Activated T-helper 17 cell treated with anti-CD3 and anti-CD28 coated beads, Interleukin-2, amount 50 U/mL, for 72 hours (primary cell): Measurements from ENCODE around the gene CDH16. TPM values are rescaled to one million over a fixed set of nuclear protein-coding genes. Genes with fewer than 3 reads are reported as not detected.

Experiments used
- ATAC-seq: fragments of 150-1000 bp; cut with Tn5 transposase; replicated peaks from 2 replicates; pipeline ENCODE4 v1.10.0; 2021; ENCODE audit warnings: mild to moderate bottlenecking, moderate library complexity
- H3K27ac Mint-ChIP-seq: one replicate; pipeline ENCODE4 v1.8.0; 2022; ENCODE audit warnings: mixed read lengths
- H3K27me3 Mint-ChIP-seq: one replicate; pipeline ENCODE4 v1.8.0; 2022; ENCODE audit warnings: mixed read lengths
- H3K36me3 Mint-ChIP-seq: one replicate; pipeline ENCODE4 v1.8.0; 2022; ENCODE audit warnings: low read depth, mild to moderate bottlenecking, mixed read lengths
- H3K4me1 Mint-ChIP-seq: one replicate; pipeline ENCODE4 v1.8.0; 2022; ENCODE audit warnings: mixed read lengths
- H3K4me3 Mint-ChIP-seq: one replicate; pipeline ENCODE4 v1.8.0; 2022; ENCODE audit warnings: mild to moderate bottlenecking, mixed read lengths
- H3K9me3 Mint-ChIP-seq: one replicate; pipeline ENCODE4 v1.8.0; 2022; ENCODE audit warnings: mixed read lengths
- total RNA-seq, 2 donors: library from RNA; stranded (reverse); gene quantifications; one replicate each; pipeline ENCODE4 v1.2.3, GENCODE V29; 2022

CDH16 gene
- total RNA-seq, 2 donors from 2014 or later = not detected

DNA sequence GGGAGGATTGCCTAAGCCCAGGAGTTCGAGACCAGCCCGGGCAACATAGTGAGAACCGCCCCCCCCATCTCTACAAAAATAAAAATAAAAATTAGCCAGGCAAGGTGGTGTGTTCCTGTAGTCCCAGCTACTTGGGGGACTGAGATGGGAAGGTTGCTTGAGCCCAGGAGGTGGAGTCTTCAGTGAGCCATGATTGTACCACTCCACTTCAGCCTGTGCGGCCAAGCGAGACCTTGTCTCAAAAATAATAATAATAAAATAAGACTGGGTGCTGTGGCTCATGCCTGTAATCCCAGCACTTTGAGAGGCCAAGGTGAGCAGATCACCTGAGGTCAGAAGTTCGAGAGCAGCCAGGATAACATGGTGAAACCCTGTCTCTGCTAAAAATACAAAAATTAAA lies 26.9 kb downstream of the CDH16 start:
- Mint-ChIP-seq H3K27ac (no peak overlapping the region), H3K4me3 (no peak overlapping the region), H3K4me1 (peaks cover 15% of the 10 kb centered on the region), H3K9me3 (no peaks in the 10 kb centered on the region), H3K27me3 (no peaks in the 10 kb centered on the region), H3K36me3 (peaks cover 56% of the 10 kb centered on the region)
- ATAC-seq = no peak

DNA sequence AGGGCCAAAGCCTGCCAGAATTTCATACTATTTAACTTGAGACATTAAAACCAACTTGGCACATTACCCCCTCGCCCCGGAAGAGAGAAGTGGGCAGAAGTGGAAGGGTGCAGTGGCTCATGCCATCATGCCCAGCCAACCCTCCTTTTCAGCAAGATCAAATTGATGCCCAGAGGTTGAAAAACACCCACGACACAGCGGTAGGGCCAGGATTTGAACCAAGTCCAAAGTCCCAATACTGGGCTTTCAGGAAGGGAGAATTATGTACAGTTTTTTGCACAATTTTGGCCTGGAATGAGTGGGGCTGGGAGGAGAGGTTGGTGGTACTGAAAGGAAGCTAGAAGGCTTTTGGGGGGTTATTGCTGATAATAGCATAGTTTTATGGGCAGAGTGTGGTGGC lies 27.3 kb downstream of the CDH16 start:
- Mint-ChIP-seq H3K4me1 (peaks cover 15% of the 10 kb centered on the region), H3K27ac (peak overlapping the region; percentile 43)
- no peak for ATAC-seq

DNA sequence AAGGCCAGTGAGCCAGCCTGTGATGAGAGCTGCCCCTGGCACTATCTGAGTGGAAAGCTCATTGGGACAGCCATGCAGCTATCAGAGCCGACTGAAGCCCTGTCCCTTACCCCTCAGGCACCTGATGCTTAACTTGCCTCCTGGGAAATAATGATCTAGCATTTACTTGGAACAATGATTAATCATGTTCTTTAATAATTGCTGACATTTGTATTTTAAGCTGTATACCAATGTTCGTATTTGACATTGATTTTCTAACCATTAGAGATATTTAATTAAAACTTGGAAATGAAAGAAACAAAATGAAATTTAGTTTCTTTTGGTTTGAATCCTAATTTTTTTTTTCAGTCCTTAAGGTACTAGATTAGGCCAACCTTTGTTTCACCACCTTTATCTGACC lies 27.9 kb downstream of the CDH16 start:
- H3K4me1 Mint-ChIP-seq = peaks cover 17% of the 10 kb centered on the region
- no peak for ATAC-seq
- H3K36me3 Mint-ChIP-seq = peaks cover 66% of the 10 kb centered on the region
- H3K27ac Mint-ChIP-seq = peak overlapping the region; percentile 43
- no peaks in the 10 kb centered on the region for H3K27me3 Mint-ChIP-seq
- no peak overlapping the region for H3K4me3 Mint-ChIP-seq
- no peaks in the 10 kb centered on the region for H3K9me3 Mint-ChIP-seq

More for the DNA sequence above, 27.3 kb downstream of the CDH16 start:
- Mint-ChIP-seq H3K9me3 (no peaks in the 10 kb centered on the region), H3K4me3 (no peak overlapping the region), H3K27me3 (no peaks in the 10 kb centered on the region), H3K36me3 (peaks cover 61% of the 10 kb centered on the region)

DNA sequence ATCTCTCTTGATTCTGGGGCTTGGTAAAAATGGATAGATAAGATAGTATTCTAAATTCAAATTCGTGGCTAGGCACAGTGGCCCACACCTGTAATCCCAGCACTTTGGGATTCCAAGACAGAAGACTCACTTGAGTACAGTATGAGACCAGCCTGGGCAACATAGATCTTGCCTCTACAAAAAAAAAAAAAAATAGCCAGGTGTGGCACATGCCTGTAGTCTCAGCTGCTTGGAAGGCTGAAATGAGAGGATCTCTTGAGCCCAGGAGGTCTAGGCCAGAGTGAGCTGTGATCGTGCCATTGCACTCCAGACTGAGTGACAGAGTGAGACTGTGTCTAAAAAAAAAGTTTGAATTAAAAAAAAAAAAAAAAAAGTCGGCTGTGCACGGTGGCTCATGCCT lies 29.1 kb downstream of the CDH16 start:
- no peaks in the 10 kb centered on the region for H3K9me3 Mint-ChIP-seq
- ATAC-seq = no peak
- peaks cover 26% of the 10 kb centered on the region for H3K4me1 Mint-ChIP-seq
- H3K4me3 Mint-ChIP-seq = no peak overlapping the region
- H3K27me3 Mint-ChIP-seq = no peaks in the 10 kb centered on the region
- peaks cover 78% of the 10 kb centered on the region for H3K36me3 Mint-ChIP-seq
- no peak overlapping the region for H3K27ac Mint-ChIP-seq

DNA sequence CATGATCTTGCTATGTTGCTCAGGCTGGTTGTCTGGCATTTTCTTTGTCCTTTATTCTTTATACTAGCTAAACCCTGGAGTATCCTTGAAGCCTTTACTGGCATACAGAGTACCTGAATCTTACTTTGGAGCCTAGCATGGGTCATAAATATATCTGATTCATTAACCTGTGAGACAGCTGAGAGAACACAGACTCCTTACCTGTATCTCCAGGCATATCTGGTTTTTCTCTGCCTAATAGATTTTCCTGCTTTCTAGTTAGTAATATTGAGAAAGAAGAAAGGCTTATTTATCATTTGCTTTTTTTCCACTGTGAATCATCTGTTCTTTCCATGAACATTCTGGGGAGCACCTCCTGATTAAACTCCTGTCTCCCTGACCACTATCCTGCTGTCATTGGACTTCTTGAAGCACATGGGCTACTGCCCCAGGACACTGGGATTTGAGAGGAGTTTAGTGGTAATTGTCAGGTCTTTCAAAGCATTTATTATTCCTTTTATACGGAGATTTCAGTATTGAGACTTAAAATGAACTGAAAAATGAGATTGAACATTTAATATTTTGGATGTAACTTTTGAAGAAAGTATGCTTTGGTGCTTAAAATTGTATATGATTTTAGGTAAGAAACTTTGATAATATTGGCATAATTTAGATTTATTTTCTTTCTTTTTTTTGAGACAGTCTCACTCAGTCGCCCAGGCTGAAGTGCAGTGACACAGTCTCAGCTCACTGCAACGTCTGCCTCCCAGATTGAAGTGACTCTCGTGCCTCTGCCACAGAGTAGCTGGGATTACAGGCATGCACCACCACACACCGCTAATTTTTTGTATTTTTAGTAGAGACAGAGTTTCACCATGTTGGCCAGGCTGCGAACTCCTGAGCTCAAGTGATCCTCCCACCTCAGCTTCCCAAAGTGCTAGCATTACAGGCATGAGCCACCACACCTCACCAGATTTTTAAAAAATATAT lies 29.8 kb downstream of the CDH16 start:
- peaks cover 85% of the 10 kb centered on the region for H3K36me3 Mint-ChIP-seq
- H3K4me1 Mint-ChIP-seq = peaks cover 26% of the 10 kb centered on the region
- peak overlapping the region; percentile 51 for H3K4me3 Mint-ChIP-seq
- H3K27ac Mint-ChIP-seq = peak overlapping the region; percentile 82
- H3K9me3 Mint-ChIP-seq = no peaks in the 10 kb centered on the region
- peak; percentile 60 for ATAC-seq
- no peaks in the 10 kb centered on the region for H3K27me3 Mint-ChIP-seq

DNA sequence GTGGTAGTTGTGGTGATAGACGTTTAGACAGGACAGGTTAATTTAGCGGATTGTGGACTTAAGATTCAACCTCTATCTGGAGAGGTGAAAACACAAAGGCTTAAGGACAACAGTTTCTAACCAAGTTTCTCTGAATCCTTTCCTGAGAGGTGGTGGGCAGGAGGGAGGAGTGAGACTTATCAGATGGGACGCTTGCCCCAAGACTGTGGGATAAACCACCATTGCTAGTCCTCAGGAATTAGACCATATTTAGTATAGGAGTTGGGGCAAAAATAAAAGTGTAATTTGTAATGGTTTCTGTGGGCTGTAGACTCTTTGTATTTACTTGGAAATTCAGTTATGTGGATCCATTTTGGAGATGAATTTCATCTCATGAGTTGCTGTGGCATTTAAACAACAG lies 31.8 kb downstream of the CDH16 start:
- Mint-ChIP-seq H3K36me3 (peaks cover 93% of the 10 kb centered on the region), H3K4me1 (peaks cover 21% of the 10 kb centered on the region), H3K27me3 (no peaks in the 10 kb centered on the region), H3K27ac (no peak overlapping the region), H3K9me3 (no peaks in the 10 kb centered on the region), H3K4me3 (peak overlapping the region; percentile 39)
- no peak for ATAC-seq

DNA sequence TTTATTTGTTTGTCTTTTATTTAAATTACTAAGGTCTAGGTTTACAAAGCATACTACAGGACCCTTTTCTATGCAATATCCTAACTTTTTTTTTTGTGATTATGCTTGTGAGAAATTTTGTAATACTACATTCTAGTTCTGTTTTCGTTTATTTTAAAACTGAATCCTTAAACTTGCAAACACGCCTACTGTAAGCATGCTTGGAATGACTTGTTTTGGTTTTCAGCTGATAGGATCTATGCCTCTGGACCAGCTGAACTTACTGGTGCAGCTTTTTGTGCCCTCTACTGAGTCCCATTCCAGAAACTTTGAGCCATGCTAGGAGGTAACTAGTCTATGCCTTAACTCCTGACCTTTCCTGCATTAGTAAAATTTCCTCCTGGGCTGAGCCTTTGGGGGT lies 32.4 kb downstream of the CDH16 start:
- no peak for ATAC-seq
- Mint-ChIP-seq H3K27me3 (no peaks in the 10 kb centered on the region), H3K36me3 (peaks cover 94% of the 10 kb centered on the region), H3K4me1 (peaks cover 21% of the 10 kb centered on the region), H3K9me3 (no peaks in the 10 kb centered on the region), H3K4me3 (peak overlapping the region; percentile 39), H3K27ac (no peak overlapping the region)

DNA sequence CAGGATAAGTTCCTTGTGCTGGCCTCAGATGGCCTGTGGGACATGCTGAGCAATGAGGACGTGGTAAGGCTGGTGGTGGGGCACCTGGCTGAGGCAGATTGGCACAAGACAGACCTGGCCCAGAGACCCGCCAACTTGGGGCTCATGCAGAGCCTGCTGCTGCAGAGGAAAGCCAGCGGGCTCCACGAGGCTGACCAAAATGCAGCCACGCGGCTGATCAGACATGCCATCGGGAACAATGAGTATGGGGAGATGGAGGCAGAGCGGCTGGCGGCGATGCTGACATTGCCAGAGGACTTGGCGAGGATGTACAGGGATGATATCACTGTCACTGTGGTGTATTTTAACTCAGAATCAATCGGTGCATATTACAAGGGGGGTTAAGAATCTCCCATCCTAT lies 33.2 kb downstream of the CDH16 start:
- Mint-ChIP-seq H3K27ac (no peak overlapping the region), H3K27me3 (no peaks in the 10 kb centered on the region), H3K9me3 (no peaks in the 10 kb centered on the region), H3K4me3 (peak overlapping the region; percentile 39), H3K4me1 (peaks cover 21% of the 10 kb centered on the region), H3K36me3 (peaks cover 88% of the 10 kb centered on the region)
- ATAC-seq = no peak

DNA sequence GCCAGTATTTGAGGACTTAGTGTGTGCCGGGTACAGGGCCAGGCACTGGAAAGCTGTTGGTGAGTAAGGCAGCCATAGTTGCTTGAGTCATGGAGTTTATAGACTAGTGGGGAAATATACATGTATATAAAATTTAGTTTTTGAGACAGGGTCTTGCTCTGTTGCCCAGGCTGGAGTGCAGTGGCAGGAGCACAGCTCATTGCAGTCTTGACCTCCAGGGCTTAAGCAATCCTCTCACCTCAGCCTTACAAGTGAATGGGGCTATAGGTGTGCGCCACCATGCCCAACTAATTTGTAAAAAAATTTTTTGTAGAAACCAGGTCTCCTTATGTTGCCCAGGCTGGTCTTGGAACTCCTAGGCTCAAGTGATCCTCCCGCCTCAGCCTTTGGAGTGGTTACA lies 36.0 kb downstream of the CDH16 start:
- H3K27me3 Mint-ChIP-seq = no peaks in the 10 kb centered on the region
- no peaks in the 10 kb centered on the region for H3K9me3 Mint-ChIP-seq
- H3K4me3 Mint-ChIP-seq = peak overlapping the region; percentile 87
- H3K36me3 Mint-ChIP-seq = peaks cover 79% of the 10 kb centered on the region
- peaks cover 28% of the 10 kb centered on the region for H3K4me1 Mint-ChIP-seq
- ATAC-seq = no peak
- no peak overlapping the region for H3K27ac Mint-ChIP-seq

DNA sequence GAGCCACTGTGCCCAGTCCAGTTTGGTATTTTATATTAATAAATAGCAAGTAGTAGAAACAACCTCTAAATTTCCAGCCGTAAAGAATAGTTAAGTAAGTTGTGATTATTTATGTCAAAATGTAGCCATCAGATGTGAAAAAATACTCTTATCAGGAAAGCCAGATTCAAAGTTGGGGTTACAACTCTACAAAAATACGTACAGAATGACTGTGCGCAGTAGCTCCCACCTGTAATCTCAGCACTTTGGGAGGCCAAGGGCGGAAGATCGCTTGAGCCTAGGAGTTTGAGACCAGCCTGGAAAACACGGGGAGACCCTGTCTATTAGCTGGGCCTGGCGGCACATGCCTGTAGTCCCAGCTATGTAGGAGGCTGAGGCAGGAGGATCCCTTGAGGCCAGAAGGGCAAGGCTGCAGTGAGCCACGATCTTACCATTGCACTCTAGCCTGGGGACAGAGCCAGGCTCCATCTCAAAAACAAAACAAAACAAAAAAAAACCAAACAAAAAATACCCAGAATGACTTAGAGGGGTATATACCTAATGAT lies 36.6 kb downstream of the CDH16 start:
- ATAC-seq = no peak
- peaks cover 29% of the 10 kb centered on the region for H3K4me1 Mint-ChIP-seq
- H3K27me3 Mint-ChIP-seq = no peaks in the 10 kb centered on the region
- H3K36me3 Mint-ChIP-seq = peaks cover 73% of the 10 kb centered on the region
- no peak overlapping the region for H3K27ac Mint-ChIP-seq
- H3K4me3 Mint-ChIP-seq = peak overlapping the region; percentile 87
- no peaks in the 10 kb centered on the region for H3K9me3 Mint-ChIP-seq

DNA sequence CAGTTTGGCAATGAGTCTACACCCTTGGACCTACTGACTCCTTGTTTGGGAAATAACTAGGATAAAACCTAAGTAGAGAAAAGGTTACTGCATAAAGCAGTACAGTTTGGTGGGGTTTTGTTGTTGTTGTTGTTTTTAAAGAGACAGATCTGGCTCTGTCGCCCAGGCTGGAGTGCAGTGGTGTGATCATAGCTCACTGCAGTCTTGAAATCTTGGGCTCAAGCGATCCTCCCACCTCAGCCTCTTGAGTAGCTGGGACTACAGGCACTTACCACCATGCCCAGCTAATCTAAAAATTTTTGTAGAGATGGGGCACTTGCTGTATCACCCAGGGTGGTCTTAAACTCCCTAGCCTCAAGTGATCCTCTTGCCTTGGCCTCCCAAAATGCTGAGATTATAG lies 37.1 kb downstream of the CDH16 start:
- no peak overlapping the region for H3K27ac Mint-ChIP-seq

DNA sequence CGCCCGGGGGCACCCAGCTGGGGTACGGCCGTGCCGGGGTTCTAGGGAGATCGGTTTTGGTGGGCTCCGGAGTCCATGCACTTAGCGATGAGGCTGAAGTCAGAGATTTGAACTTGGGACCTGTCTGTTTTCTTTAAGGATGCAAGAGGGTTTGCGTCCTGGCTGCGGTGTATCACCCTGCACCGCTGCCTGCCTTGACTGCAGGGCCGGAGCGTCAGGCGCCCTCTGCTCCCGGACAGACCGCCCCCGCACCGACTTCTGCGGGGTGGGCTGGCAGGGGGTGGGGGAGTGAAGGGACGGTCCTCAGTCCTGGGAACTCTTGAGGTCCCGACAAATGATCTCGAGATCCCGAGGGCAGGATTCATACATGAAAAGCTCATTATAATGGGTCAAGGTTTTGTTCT lies 37.7 kb downstream of the CDH16 start:
- Mint-ChIP-seq H3K27ac (no peak overlapping the region), H3K9me3 (peaks cover 4% of the 10 kb centered on the region), H3K4me3 (peak overlapping the region; percentile 87), H3K27me3 (no peaks in the 10 kb centered on the region), H3K4me1 (peaks cover 33% of the 10 kb centered on the region), H3K36me3 (peaks cover 63% of the 10 kb centered on the region)
- no peak for ATAC-seq

More for the DNA sequence above, 37.1 kb downstream of the CDH16 start:
- Mint-ChIP-seq H3K9me3 (no peaks in the 10 kb centered on the region), H3K36me3 (peaks cover 68% of the 10 kb centered on the region), H3K4me1 (peaks cover 29% of the 10 kb centered on the region), H3K4me3 (peak overlapping the region; percentile 87), H3K27me3 (no peaks in the 10 kb centered on the region)
- no peak for ATAC-seq

DNA sequence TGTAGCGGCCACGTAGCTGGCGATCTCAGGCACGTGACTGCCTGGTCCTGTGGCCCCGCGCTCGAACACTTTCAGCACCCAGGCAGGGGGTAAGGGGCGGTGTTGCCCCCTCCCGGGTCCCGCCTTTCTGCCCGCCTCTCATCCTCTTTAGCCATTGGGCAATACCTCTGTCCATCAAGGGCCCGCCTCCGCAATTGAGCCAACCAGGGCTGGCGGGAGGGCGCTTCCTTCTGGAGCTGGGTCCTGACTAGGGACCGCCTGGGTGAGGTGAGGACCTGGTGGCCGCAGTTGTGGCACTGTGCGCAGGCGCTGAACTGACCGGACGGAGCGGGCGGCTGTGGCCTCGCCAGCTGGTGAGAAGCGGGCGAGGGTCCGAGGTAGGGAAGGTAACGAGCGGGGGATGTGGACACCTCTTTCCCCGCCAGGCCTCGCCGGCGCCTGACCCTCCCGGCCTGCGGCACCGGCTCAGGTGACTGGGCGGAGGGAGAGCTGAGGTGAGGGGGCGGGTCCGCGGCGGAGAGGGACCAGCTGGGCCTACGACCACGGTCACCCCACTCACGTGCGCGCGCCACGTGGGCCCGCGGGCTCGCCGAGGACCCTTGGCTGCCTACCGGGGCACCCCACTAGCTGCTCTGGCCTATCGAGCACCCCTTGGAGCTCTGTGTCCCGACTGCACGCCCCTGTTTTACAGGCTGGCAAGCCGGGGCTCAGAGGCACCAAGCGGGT lies 38.2 kb downstream of the CDH16 start, which contains the start of gene PDP2:
TSS of gene PDP2 (plus strand) at position 228 of the 726 bp plus-strand sequence. CDS start 3,770 bp downstream, outside the sequence.
- peaks cover 31% of the 10 kb centered on the region for H3K4me1 Mint-ChIP-seq
- no peaks in the 10 kb centered on the region for H3K27me3 Mint-ChIP-seq
- H3K9me3 Mint-ChIP-seq = peaks cover 5% of the 10 kb centered on the region
- peak; percentile 85 for ATAC-seq
- peak within 1 kb of the TSS; percentile 86 for H3K27ac Mint-ChIP-seq
- peak within 1 kb of the TSS; percentile 87 for H3K4me3 Mint-ChIP-seq
- peaks cover 57% of the 10 kb centered on the region for H3K36me3 Mint-ChIP-seq

DNA sequence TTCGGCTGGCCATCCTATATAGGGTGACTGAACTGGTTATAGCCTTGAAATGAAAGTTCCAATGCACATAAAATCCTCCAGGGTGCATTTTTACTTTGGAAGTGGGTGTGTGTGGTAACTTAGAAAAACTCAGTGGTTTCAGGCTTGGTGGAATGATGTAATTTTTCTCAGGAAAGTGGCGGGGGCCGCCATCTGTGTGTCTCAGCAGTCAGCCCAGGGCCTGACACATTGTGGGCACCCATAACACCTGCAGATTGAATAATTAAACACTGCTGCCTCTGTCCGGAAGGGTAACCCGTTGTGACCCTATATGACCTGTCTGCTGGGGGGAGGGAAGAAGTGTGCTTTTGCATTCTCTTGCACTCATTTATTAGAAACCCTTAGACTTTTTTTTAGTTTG lies 40.6 kb downstream of the CDH16 start:
- peaks cover 5% of the 10 kb centered on the region for H3K9me3 Mint-ChIP-seq
- peaks cover 38% of the 10 kb centered on the region for H3K4me1 Mint-ChIP-seq
- peak overlapping the region; percentile 79 for H3K27ac Mint-ChIP-seq
- no peaks in the 10 kb centered on the region for H3K27me3 Mint-ChIP-seq
- peak; percentile 57 for ATAC-seq
- peaks cover 48% of the 10 kb centered on the region for H3K36me3 Mint-ChIP-seq
- peak overlapping the region; percentile 87 for H3K4me3 Mint-ChIP-seq
